Retina (tissue), 1 donor: ENCODE measurements around the gene KDM6B.

Experiments
- DNase-seq: peaks from one replicate; pipeline ENCODE4 v3.0.0-alpha.2; 2016

Gene KDM6B

DNA sequence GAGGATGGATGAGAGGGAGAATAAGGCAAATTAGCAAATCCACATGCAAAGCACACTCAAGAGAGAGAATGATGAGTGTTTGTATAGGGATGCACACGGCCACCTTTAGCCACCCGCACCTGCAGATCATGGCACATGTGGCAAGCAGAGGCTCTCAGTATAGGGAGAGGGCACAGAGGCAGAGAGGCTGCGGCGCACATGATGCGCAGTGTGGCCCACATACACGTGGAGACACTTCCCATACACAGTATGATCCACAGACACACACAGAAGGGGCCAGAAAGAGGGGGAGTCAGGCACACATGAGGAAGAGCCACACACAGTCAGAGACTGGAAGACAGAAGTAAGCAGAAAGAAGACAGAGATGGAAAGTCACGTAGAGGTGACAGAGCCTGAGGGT lies 48.1 kb downstream of the KDM6B start:
- DNase-seq = no peak

DNA sequence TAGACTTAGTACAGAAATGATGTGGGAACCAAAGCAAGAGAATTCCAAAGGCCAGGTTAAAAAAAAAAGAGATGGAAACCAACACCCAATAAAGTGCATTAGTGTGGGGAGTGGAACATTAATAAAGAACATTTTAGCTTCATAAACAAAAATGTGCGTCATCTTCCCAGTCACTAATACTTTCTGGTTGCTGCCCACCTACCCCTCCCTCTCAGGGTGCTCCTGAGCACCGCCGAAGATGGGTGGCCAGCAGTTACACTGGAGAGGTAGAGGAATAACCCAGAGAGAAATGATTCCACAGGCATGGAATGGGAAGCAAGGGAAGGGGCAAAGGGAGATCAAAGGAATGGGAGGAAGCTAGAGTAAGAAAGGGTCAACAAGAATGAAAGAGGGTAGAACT lies 48.6 kb downstream of the KDM6B start:
- no peak for DNase-seq
